ENCODE results near the gene FAM168B.

GRCh38 chr2:131004446-131005209 lies 88.6 kb downstream of the FAM168B start:
- TF ChIP-seq CTCF (IDR thresholded peaks at IDR 0.05) (no peak), POLR2A (IDR thresholded peaks at IDR 0.05) (no peak), POLR2AphosphoS5 (IDR thresholded peaks at IDR 0.05) (no peak)

Measured in prostate gland (tissue), 2 donors.